Measurements from ENCODE around the gene PRRT1B. TPM values are rescaled to one million over a fixed set of nuclear protein-coding genes. Genes with fewer than 3 reads are reported as not detected.

The PRRT1B gene
- total RNA-seq, 2 donors from 2014 or later, result 2.0 to 4.5 TPM

DNA sequence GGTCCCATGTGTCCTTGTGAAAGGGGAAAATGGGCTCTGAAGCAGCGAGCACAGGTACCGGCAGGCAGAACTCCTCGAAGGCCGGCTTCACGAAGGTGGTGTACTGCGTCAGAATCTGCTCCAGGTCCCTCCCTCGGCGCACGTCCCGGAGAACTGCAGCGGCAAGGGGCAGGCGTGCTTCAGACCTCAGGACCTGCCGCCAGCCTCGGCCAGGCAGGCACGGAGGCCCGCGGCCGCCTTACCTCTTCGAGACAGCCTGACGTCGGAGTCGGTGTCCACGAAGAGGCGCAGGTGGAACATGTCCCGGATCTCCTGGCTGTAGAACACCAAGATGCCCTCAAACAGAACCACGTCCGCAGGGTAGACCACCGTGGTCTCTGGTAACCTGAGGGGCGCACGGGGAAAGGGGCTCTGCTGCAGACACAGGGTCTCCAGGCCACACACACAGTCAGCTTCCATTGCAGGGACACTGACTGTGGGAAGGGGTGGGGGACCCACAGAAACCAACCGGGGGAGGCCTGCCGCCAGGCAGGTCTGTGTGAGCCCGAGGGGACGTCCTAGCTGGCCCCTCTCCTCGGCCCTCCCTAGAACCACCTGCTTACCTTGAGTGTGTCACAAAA lies 16.3 kb upstream of the PRRT1B start:
- Histone ChIP-seq H3K27ac (no peak overlapping the region), H3K9ac (ENCODE audit: low read depth in 2 of 2, low read length in 2 of 2) (no peak overlapping the region), H3K36me3 (peaks cover 5% of the 10 kb centered on the region), H3K27me3 (no peaks in the 10 kb centered on the region), H3K9me3 (no peaks in the 10 kb centered on the region), H3K4me1 (peaks cover 10% of the 10 kb centered on the region), H3K4me3 (no peak overlapping the region)
- no peak for DNase-seq
- intact Hi-C loops (cut with DNase I), result no loop called here
- TF ChIP-seq, protein P1, sequence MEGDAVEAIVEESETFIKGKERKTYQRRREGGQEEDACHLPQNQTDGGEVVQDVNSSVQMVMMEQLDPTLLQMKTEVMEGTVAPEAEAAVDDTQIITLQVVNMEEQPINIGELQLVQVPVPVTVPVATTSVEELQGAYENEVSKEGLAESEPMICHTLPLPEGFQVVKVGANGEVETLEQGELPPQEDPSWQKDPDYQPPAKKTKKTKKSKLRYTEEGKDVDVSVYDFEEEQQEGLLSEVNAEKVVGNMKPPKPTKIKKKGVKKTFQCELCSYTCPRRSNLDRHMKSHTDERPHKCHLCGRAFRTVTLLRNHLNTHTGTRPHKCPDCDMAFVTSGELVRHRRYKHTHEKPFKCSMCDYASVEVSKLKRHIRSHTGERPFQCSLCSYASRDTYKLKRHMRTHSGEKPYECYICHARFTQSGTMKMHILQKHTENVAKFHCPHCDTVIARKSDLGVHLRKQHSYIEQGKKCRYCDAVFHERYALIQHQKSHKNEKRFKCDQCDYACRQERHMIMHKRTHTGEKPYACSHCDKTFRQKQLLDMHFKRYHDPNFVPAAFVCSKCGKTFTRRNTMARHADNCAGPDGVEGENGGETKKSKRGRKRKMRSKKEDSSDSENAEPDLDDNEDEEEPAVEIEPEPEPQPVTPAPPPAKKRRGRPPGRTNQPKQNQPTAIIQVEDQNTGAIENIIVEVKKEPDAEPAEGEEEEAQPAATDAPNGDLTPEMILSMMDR (IDR thresholded peaks at IDR 0.05), result no peak

DNA sequence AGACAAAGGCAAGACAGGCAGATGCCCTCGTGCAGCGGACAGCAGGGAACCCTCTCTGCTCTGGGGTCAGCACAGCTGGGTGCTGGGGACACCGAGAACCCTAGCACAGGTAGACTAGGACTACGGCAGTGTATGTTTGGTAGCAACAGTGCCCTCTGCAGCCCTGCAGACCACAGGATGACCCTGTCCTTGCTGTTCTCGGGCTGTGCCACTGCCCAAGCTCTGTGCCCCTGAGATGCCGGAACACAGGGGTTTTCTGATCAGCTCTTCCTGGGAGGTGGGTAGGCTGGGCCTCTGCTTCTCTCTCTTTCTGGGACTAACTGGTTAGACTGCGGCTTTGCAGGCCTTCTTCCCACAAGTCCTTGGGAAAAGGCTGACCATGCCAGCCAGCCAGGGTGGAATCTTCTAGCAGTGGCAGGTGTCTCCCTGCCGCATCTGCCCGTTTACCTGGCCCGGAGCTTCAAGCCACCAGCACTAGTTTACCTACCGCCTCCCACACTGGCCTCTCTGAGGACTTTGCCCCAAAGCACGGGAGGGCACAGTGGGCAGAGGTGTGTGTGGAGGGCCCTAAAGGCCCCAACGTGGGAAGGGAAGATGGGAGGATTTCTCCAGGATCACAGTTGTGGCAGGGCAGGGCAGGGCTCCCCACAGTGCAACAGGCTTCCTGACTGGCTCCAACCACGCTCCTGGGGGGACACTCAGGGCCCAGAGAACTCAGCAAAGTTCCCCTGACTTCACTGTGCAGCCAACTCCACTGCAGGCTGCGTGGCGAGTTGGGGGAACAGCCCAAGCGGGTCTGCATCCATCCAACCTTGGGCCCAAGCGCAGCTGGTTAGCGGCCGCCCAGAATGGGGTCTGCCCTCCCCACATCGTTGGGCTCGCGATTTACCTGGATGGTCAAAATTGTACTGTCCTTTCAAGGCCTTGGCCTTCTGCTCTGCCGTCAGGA lies 15.5 kb upstream of the PRRT1B start:
- Histone ChIP-seq H3K4me3 (peak overlapping the region; percentile 100), H3K9me3 (no peaks in the 10 kb centered on the region), H3K36me3 (peaks cover 5% of the 10 kb centered on the region), H3K9ac (ENCODE audit: low read depth in 2 of 2, low read length in 2 of 2) (peak overlapping the region; percentile 80 to 93), H3K4me1 (peaks cover 10% of the 10 kb centered on the region), H3K27me3 (no peaks in the 10 kb centered on the region), H3K27ac (no peak overlapping the region)
- intact Hi-C loops (cut with DNase I), result no loop called here
- peak; percentile 29 for DNase-seq
- TF ChIP-seq, protein P1 (IDR thresholded peaks at IDR 0.05), result no peak

DNA sequence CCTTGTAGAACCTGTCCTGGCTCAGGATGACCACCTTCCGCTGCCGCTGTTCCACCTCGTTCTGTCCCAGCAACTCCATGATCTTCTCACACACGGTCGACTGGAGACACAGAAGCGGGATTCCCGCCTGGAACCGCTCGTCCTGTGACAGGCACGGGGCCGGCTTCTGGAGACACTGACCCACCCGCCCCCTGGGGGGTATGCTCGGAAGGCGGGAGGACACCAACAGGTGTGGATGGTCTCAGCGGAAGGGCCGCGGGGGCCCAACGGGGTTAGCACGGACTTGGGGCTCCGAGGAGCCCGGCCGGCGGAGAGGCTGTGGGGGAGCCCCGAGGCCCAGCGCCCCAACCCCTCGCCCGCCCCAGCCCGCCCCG lies 14.8 kb upstream of the PRRT1B start:
- Histone ChIP-seq H3K9ac (ENCODE audit: low read depth in 2 of 2, low read length in 2 of 2) (peak overlapping the region; percentile 80 to 93), H3K27me3 (no peaks in the 10 kb centered on the region), H3K36me3 (peaks cover 5% of the 10 kb centered on the region), H3K9me3 (no peaks in the 10 kb centered on the region), H3K27ac (peak overlapping the region; percentile 36), H3K4me1 (peaks cover 10% of the 10 kb centered on the region), H3K4me3 (peak overlapping the region; percentile 100)
- TF ChIP-seq, protein P1 (IDR thresholded peaks at IDR 0.05), result no peak
- DNase-seq, result peak; percentile 42
- intact Hi-C loops (cut with DNase I), result no loop called here

DNA sequence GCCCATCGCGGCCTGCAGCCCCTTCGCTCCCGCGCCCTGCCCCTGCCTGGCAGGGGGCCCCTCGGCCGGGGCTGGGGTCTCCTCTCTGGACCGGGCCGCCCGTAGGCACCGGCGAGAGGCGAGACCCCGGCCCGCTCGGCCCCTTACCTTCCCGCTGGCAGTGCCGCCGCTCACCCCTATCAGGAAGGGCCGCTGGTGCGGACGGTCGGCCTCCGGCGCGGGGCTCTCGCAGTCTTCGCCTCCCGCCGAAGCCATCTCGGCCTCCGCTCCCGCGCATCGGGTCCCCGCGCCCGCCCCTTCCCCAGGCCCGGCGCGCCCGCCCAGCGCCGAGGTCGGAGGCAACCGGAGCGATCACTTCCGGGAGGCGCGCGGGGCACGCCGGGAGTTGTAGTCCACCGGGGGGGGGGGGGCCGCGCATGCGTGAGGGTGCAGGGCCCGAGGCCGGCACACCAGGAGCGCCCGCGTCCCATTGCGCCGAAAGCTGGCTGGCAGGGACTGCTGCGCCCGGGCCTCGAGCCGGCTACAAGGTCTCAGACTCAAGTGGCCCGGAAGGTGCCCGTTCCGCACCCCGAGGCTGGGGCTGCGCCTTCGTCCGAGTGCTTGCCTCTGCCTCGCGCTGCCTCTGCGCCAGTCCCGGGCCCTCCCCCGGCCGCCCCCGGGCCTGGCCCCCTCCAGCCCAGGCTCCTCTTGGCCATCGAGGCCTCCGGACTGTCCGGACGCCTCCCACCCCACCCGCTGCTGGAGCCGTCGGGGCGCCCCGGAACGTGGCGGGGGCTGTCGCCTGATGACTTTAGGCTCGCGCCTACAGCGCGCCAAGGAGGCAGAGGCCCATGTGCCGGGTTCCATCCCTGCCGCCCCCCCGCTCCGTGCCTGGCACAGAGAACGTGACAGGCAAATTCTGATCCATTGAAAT lies 14.1 kb upstream of the PRRT1B start, which contains the start of gene UCK1:
TSS of gene UCK1 (minus strand) at position 344 of the 913 bp plus-strand sequence. CDS start at position 255, 89 bp downstream.
- intact Hi-C loops (cut with DNase I), result no loop called here
- H3K9me3 ChIP-seq, result no peaks in the 10 kb centered on the region
- H3K9ac ChIP-seq (ENCODE audit: low read depth in 2 of 2, low read length in 2 of 2), result peak within 1 kb of the TSS; percentile 80 to 93
- H3K27ac ChIP-seq, result peak within 1 kb of the TSS; percentile 36
- peak within 1 kb of the TSS; percentile 100 for H3K4me3 ChIP-seq
- H3K36me3 ChIP-seq, result peaks cover 3% of the 10 kb centered on the region
- peaks cover 10% of the 10 kb centered on the region for H3K4me1 ChIP-seq
- TF ChIP-seq, protein P1 (IDR thresholded peaks at IDR 0.05), result no peak
- peak; percentile 71 for DNase-seq
- H3K27me3 ChIP-seq, result no peaks in the 10 kb centered on the region

DNA sequence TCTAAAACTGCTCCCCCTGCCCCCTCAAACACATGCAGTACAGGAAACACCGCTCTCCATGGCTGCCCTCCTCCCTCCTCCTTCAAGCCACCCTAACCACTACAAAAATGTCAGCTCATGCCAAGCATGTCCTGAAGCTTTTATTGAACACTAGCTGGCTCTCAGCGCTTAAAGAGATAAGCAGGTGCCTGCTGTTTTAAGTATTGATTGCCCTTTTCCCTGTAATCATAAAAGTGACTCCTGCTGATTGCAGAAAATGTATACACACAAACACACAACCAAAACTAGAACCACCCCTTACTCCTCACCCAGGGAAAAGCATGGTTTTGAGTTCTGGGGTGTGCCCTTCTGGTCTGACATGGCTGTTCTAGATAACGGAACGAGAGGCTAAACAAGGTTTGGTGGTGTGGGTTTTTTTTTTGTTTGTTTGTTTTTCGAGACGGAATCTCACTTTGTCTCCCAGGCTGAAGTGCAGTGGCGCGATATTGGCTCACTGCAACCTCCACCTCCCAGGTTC lies 10.5 kb upstream of the PRRT1B start:
- H3K4me3 ChIP-seq, result no peak overlapping the region
- H3K9me3 ChIP-seq, result no peaks in the 10 kb centered on the region
- intact Hi-C loops (cut with DNase I), result no loop called here
- no peaks in the 10 kb centered on the region for H3K27me3 ChIP-seq
- H3K36me3 ChIP-seq, result no peaks in the 10 kb centered on the region
- H3K27ac ChIP-seq, result no peak overlapping the region
- peaks cover 6% of the 10 kb centered on the region for H3K4me1 ChIP-seq
- TF ChIP-seq, protein P1 (IDR thresholded peaks at IDR 0.05), result no peak
- no peak for DNase-seq
- H3K9ac ChIP-seq (ENCODE audit: low read depth in 2 of 2, low read length in 2 of 2), result no peak overlapping the region
